ENCODE results near the gene COP1.
"Not testable (repeated sequence)": the region's sequence is repeated elsewhere in the genome, so short reads cannot be mapped to it uniquely, and the experiment has no call there.

The COP1 gene

GRCh38 chr1:176118985-176119384, 88.1 kb downstream of the COP1 start:
- FAIRE-seq: no peak

GRCh38 chr1:176111835-176112234, 95.3 kb downstream of the COP1 start:
- no peak for FAIRE-seq

- FAIRE-seq: no peak
These were observed 96.9 kb downstream of the COP1 start for GRCh38 chr1:176110203-176110602.

GRCh38 chr1:176102768-176103350, 104.2 kb downstream of the COP1 start:
- FAIRE-seq: no peak

GRCh38 chr1:176101951-176102642, 105.0 kb downstream of the COP1 start:
- no peak for FAIRE-seq

GRCh38 chr1:176098560-176098959, 108.5 kb downstream of the COP1 start:
- FAIRE-seq: no peak

- FAIRE-seq: no peak
These were observed 111.1 kb downstream of the COP1 start for GRCh38 chr1:176096015-176096414.

- no peak for FAIRE-seq
These were observed 116.3 kb downstream of the COP1 start for GRCh38 chr1:176090766-176091165.

GRCh38 chr1:176087746-176088145, 119.3 kb downstream of the COP1 start:
- not testable (repeated sequence) for FAIRE-seq

- FAIRE-seq: peak; percentile 91
These were observed 133.4 kb downstream of the COP1 start for GRCh38 chr1:176073524-176074157.

- FAIRE-seq: no peak
These were observed 138.2 kb downstream of the COP1 start for GRCh38 chr1:176068901-176069300.

GRCh38 chr1:176068256-176068655, 138.8 kb downstream of the COP1 start:
- FAIRE-seq: no peak

- no peak for FAIRE-seq
These were observed 140.4 kb downstream of the COP1 start for GRCh38 chr1:176066709-176067108.

GRCh38 chr1:176058686-176059085, 148.4 kb downstream of the COP1 start:
- FAIRE-seq: no peak

GRCh38 chr1:176056312-176056711, 150.8 kb downstream of the COP1 start:
- peak; percentile 90 for FAIRE-seq

GRCh38 chr1:176055398-176055797, 151.7 kb downstream of the COP1 start:
- peak; percentile 69 for FAIRE-seq

- no peak for FAIRE-seq
These were observed 155.1 kb downstream of the COP1 start for GRCh38 chr1:176051902-176052518.

- FAIRE-seq: no peak
These were observed 155.7 kb downstream of the COP1 start for GRCh38 chr1:176051402-176051801.

GRCh38 chr1:176049582-176049981, 157.5 kb downstream of the COP1 start:
- FAIRE-seq: peak; percentile 53

GRCh38 chr1:176046926-176047325, 160.2 kb downstream of the COP1 start:
- FAIRE-seq: no peak

GRCh38 chr1:176043537-176043936, 163.5 kb downstream of the COP1 start:
- FAIRE-seq: no peak

GRCh38 chr1:176033881-176034280, 173.2 kb downstream of the COP1 start:
- no peak for FAIRE-seq

- FAIRE-seq: no peak
These were observed 173.6 kb downstream of the COP1 start for GRCh38 chr1:176033474-176033873.

Measured in islet of Langerhans (tissue), 1 donor.